ENCODE results near the gene MMP26. TPM values are rescaled to one million over a fixed set of nuclear protein-coding genes. Genes with fewer than 3 reads are reported as not detected.

Gene MMP26
- not detected in 2 replicates for total RNA-seq (2014; rRNA removed; shearing (Covaris generic))

DNA sequence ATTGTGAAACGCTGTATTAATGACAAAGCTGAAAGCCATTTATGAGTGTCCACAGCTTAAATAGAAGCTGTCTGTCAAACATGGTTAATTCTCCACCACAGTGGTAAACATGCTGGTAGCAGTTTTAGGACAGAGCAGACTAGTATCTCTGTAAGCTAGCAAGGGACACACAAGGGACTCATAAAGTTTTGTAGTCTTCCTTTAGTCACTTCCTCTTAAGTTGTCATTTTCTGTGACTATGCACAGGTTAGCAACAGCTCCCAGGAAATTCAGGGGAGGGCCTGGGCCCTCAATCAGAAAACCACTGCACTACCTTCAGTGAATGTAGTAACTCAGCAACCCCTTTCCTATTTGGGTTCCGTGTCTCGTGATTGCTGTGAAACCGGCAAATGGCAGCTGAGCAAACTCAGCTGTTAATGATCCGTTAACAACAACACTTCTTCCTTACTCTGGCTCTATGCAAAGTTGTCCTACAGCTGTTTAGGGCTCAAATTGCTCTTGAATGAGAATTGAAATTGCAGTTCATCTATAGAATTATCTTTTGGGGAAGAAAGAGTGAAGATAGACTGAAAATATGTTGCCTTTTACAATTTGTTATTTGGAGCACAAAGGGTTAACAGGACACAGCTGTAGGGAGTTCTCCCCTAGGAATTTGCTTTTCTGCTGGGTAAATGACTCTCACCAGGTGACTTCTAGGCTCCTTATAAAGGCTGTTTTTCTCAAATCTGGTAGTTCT is at the start of gene MMP26:
Gene MMP26, plus strand, starts transcription at position 731 of the 736 bp plus-strand sequence.
- no peak for DNase-seq (ENCODE audit: low spot score)
- in situ Hi-C loops (cut with HindIII; ENCODE audit: low sequenced_read_pairs), result no loop called here

DNA sequence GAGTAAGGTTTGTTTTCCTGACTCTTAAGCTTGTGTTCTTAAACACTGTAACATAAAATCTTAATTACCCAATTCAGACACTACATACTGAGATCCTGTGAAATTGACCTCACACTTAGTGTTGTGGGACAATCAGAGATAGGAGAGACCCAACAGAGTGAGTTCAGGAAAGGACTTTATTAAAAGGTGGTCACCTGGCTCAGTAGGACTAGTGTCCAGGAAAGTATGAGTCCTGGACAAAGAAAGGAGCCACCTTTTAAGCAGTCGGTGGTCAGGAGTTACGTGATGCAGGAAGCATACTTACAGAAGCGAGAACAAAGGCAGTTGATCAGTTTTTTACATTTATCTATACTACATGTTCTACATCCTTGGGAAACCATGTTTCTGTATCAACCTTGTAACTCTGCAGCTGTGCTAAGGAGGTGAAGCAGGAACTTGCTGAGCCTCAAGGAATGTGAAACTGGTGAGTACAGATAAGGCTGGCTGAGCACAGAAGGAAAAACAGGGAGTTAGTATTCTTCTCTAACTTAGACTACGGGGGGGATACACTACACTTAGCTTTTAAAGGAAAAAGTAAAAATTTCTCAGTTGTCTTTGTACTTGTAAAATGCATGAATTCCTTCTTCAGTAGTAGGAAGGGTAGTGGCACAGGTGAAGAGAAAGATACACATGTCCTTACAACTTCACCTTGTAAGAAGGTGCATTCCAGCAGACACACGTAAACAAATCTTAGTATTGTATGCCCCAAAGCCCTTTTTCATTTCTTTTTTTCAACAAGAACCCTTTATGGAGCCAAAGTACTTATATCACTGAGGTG is 45.7 kb upstream of the MMP26 start:
- in situ Hi-C loops (cut with HindIII; ENCODE audit: low sequenced_read_pairs), result no loop called here
- no peak for DNase-seq (ENCODE audit: low spot score)

GRCh38 chr11:4662876-4663275 is 41.7 kb upstream of the MMP26 start:
- no peak for DNase-seq (ENCODE audit: low spot score)
- in situ Hi-C loops (cut with HindIII; ENCODE audit: low sequenced_read_pairs), result no loop called here

- in situ Hi-C loops (cut with HindIII; ENCODE audit: low sequenced_read_pairs), result no loop called here
- no peak for DNase-seq (ENCODE audit: low spot score)
Measured at GRCh38 chr11:4664183-4664582, 40.4 kb upstream of the MMP26 start.

- in situ Hi-C loops (cut with HindIII; ENCODE audit: low sequenced_read_pairs), result no loop called here
- no peak for DNase-seq (ENCODE audit: low spot score)
Measured at GRCh38 chr11:4664786-4665185, 39.8 kb upstream of the MMP26 start.

DNA sequence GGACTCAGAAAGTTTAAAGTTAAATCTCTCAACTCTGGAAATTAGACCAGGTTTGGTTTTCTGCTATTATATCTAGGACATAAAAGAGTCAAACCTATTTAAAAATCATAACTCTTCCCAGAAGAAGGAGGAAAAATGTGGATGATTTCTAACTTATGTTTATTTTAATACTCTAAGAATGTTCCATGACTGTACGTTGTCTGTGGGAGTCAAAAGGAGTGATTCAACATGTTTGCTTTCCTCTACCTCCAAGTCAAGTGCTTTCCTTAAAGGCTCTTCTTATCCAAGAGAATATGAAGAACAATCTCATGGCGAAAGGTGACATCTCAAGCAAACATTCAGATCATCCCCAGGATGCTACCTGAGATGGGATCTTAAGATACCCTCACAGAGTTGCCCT is 39.2 kb upstream of the MMP26 start:
- DNase-seq (ENCODE audit: low spot score), result no peak
- in situ Hi-C loops (cut with HindIII; ENCODE audit: low sequenced_read_pairs), result no loop called here

DNA sequence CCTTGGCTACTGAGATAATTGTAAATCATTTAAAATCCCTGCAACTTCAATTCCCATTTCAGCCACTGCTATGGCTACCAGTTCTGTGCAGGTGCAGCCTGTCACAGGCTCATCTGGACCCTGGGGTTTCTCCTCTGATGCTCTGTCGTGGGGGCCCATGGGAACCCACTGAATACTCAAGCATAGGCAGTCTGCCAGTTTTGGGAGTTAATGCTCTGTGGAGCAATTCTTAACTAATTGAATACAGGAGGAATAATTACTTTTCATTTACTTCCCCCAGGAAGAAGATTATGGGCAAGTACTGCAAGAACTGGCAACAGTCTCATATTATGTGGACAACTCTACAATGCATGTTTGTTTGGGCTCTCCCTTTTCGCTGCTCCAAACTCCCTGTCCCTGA is 32.8 kb upstream of the MMP26 start:
- DNase-seq (ENCODE audit: low spot score), result no peak
- in situ Hi-C loops (cut with HindIII; ENCODE audit: low sequenced_read_pairs), result no loop called here

- in situ Hi-C loops (cut with HindIII; ENCODE audit: low sequenced_read_pairs), result no loop called here
- DNase-seq (ENCODE audit: low spot score), result no peak
Measured at GRCh38 chr11:4672470-4672869, 32.1 kb upstream of the MMP26 start.

- in situ Hi-C loops (cut with HindIII; ENCODE audit: low sequenced_read_pairs), result no loop called here
- DNase-seq (ENCODE audit: low spot score), result no peak
Measured at GRCh38 chr11:4673781-4674180, 30.8 kb upstream of the MMP26 start.

- in situ Hi-C loops (cut with HindIII; ENCODE audit: low sequenced_read_pairs), result no loop called here
- DNase-seq (ENCODE audit: low spot score), result no peak
Measured at GRCh38 chr11:4677948-4678347, 26.6 kb upstream of the MMP26 start.

GRCh38 chr11:4680341-4680740 is 24.2 kb upstream of the MMP26 start:
- in situ Hi-C loops (cut with HindIII; ENCODE audit: low sequenced_read_pairs), result no loop called here
- DNase-seq (ENCODE audit: low spot score), result no peak

DNA sequence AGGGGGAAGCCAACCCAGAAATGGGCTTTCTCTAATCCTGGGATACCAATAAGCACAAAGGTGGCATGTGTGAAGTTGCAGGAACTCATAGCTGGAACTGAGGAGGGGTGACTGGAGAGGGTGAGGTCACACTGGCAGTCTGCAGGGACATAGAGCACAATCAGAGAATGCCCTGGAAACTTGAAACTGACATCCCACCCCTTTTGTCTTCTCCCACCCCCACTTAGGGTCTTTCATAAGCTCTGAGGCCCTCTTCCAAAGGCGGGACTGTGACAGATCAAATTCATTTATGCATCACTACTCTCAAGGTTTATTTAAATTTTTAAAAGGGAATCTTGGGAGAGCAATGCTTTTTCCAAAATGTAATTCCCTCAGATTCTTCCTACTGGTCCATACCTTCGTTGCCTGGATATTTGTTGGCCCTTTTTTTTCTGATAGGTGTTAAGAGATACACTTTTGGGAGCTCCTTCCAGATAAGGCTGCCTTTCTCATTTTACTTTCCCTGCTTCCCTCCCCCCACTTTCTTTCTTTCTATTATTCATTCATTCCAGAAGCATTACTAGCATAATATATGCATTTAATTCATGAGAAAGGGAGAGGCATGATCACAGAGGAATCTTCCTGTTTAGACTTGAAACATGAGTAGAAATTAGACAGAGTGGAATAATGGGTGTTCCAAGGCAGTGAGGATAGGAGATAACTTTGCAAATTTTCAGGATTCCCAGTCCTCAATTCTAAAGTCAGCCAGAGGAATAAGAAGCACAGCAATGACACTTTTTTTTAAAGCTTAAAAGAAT is 21.8 kb upstream of the MMP26 start:
- DNase-seq (ENCODE audit: low spot score), result no peak
- in situ Hi-C loops (cut with HindIII; ENCODE audit: low sequenced_read_pairs), result no loop called here

DNA sequence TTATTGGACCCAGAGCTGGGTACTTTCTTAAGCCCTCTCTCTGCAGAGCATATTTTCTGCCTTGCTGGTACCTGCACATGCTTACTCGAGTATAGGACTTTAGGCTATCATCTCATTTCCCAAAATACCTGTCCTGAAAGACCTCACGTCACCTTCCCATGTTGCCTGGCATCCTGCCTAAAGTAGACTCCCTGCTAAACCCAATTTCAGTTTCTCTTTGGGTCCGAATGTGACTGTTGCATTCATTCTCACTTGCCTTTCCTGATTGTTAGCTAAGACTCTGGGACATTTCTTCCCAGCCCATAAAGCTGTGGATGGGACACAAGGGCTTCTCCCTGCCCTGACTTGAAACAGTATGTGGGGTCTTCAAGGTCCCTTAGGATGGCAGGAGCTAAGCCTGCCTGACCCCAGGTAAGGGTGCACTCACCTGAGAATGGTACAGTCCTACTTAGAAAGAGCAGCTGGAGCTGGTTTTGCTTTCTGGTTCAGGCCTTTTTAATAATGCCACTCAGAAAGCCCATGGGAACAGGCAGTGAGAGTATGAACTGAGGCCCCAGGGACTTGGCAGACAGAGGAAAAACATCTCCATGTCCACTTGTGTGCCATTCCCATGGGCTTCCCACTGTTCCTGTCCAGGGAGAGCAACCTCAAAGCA is 19.8 kb upstream of the MMP26 start:
- DNase-seq (ENCODE audit: low spot score), result no peak
- in situ Hi-C loops (cut with HindIII; ENCODE audit: low sequenced_read_pairs), result no loop called here

DNA sequence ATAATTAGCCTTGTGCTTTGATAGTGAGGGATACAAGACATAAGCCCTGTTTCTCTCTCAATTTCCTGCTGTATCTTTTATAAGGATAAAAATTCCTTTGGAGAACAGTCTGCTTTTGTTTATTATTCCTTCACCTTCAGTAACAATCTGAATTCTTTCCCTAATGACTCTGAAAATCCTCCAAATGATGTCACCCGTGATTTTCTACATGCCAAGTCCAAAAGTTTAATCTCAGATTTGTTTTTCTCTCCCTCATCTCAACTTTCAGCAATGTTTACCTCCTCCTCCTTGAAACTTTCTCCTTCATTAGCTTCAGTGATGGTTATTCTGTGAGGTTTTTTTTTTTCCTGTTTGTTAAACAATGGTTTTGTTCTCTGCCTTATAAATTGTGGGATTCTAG is 9.1 kb upstream of the MMP26 start:
- in situ Hi-C loops (cut with HindIII; ENCODE audit: low sequenced_read_pairs), result no loop called here
- no peak for DNase-seq (ENCODE audit: low spot score)

DNA sequence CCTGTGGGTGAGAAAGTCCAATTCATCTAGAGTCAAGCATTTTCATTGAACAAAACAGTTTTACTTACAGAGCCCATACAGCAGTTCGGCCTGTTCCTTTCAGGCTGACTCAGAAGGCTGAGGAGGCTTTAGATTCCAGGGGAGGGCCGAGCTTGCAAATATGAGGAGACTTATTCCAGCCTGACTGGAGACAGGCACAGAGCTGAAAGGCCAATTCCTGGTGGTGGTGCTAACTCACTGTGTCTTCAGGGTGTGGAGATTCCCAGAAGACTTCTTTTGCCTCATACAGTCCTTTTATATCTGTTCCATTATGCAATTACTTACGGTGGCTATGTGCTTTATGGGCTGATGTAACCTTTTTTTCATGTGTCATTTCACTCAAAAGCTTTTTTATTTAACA is 7.0 kb upstream of the MMP26 start, which contains the start of gene OR51E2:
Gene OR51E2, minus strand, starts transcription at position 269 of the 400 bp plus-strand sequence. CDS start 15,142 bp downstream, outside the sequence.
- peak; percentile 1 for DNase-seq (ENCODE audit: low spot score)

DNA sequence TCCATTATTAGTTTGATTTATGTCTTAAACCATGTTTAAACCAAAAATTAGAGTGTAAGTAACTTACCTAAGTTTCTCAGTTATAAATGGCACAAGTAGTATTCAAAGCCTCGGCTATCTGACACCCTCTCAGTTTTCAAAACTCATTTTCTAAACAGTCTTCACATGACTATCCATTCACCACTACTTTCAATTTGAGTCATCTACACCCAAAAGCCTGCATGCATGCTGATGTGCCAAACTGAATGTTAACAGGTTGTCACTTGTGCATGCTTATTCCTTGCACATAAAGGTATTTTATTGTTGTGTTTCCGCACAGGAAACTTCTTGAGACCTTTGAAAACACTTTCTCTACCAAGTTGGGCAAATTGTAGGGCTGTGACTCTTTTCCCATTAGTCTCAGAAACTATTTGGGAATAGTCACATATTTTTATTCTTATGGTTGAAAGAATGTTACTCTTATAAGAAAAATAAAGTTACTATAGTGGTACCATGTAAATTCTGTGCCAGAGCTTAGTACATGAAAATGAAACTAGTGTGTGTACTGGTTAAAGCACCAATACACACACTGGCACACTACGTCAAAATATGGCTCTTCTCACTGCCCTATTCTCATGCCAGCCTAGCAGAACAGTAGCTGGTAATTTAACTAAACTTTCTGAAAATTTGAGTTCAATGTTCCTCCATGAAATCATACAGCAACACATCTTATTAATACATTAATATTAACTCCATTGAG is 4.7 kb upstream of the MMP26 start:
- no peak for DNase-seq (ENCODE audit: low spot score)
- in situ Hi-C loops (cut with HindIII; ENCODE audit: low sequenced_read_pairs), result no loop called here

More for the DNA sequence above, 7.0 kb upstream of the MMP26 start, which contains the start of gene OR51E2:
- in situ Hi-C loops (cut with HindIII; ENCODE audit: low sequenced_read_pairs), result no loop called here

DNA sequence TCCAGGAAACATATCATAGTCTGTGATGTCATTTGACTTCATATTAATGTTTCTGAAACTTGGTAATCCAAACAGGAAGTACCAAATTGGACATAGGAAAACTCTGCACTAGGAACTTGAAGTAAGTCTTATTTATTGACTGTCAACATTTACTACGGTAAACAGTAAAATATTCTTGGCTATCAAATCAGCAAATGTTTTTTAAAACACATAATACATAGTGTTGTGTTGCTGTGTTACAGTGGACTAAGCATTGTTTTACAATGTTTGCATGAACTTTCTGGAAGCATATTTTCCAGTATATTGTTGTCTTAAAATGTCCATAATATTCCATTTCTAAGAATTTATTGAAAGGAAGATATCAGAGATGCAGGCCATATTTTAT is 4.2 kb upstream of the MMP26 start:
- in situ Hi-C loops (cut with HindIII; ENCODE audit: low sequenced_read_pairs), result no loop called here

DNA sequence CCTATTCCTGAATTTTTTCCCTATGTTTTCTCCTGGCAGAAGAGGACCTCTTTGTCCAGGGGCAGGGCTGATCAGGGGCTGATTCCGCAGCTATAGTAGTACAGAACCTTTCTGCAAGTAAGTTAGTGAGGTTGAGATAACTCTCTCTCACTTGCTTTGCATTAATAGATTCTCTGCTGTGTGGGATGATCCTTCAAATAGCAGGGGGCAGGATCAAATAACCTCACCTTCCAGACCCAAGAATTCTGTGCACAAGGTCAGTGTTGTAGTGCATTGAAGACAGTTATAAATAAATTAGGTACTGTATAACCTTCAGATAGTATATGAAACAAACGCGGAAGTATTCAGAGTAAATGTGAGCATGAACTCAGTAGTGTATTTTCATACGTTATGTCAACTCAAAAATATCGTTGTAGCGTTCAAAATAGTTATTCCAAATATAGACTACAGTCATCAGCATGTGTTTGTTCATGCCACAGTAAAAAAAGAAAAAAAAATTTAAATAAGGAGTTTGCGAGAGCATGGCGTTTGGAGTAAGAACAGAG is 278 bp downstream of the MMP26 start:
- in situ Hi-C loops (cut with HindIII; ENCODE audit: low sequenced_read_pairs), result no loop called here
- DNase-seq (ENCODE audit: low spot score), result no peak

More for the DNA sequence above, 4.2 kb upstream of the MMP26 start:
- DNase-seq (ENCODE audit: low spot score), result no peak

Measured in G401 (cell line).